CD4-positive, alpha-beta T cell (primary cell): ENCODE results near the gene EHD4. TPM values are rescaled to one million over a fixed set of nuclear protein-coding genes. Genes with fewer than 3 reads are reported as not detected.

Source experiments
- ATAC-seq: fragments of 200-7000 bp; cut with Tn5 transposase; one replicate; pipeline ENCODE4 v1.10.0; 2022; ENCODE audit warnings: mild to moderate bottlenecking; ENCODE audit not compliant: poor library complexity
- CTCF ChIA-PET: fragments of 350-600 bp; sonication (Branson Sonifier 250); formaldehyde crosslinking; loops from one replicate; lab custom pipeline; 2021; ENCODE audit warnings: antibody characterized with exemption, inconsistent platforms; lab: Charles Lee
- POLR2A ChIA-PET: fragments of 350-600 bp; sonication (Branson Sonifier 250); formaldehyde crosslinking; loops from one replicate; lab custom pipeline; 2021; ENCODE audit warnings: antibody characterized with exemption, inconsistent platforms; lab: Charles Lee
- DNase-seq, 14 experiments: peaks; one replicate each; pipeline ENCODE4 v3.0.0-alpha.2; 2013 to 2020; ENCODE audit warnings: mixed read lengths in 2 of 14
- H3K27ac ChIP-seq, 2 donors: one replicate each; pipeline versions ENCODE4 v1.5.1 to v1.7.0; 2013; ENCODE audit warnings: low read length in 2 of 2, low read depth in 1 of 2, mild to moderate bottlenecking in 1 of 2
- H3K27me3 ChIP-seq, 2 experiments: 1 replicate in 1 of 2; 2 replicates in 1 of 2; pipeline versions ENCODE4 v1.6.1 to v1.7.0; 2013; ENCODE audit warnings: low read length in 2 of 2, control low read depth in 1 of 2, mild to moderate bottlenecking in 1 of 2, moderate library complexity in 1 of 2; ENCODE audit not compliant: insufficient read depth in 2 of 2, control insufficient read depth in 1 of 2
- H3K36me3 ChIP-seq: one replicate; pipeline ENCODE4 v1.6.1; 2013; ENCODE audit warnings: low read length, control low read depth; ENCODE audit not compliant: insufficient read depth
- H3K4me1 ChIP-seq: one replicate; pipeline ENCODE4 v1.6.1; 2013; ENCODE audit warnings: low read length, control low read depth; ENCODE audit not compliant: insufficient read depth
- H3K4me3 ChIP-seq: one replicate; pipeline ENCODE4 v1.5.1; 2013; ENCODE audit warnings: mild to moderate bottlenecking, low read length, moderate library complexity
- H3K9me3 ChIP-seq, 2 experiments: 1 replicate in 1 of 2; 2 replicates in 1 of 2; pipeline versions ENCODE4 v1.6.1 to v1.7.0; 2013; ENCODE audit warnings: low read length in 2 of 2, mild to moderate bottlenecking in 2 of 2, control low read depth in 1 of 2, moderate library complexity in 1 of 2; ENCODE audit not compliant: control insufficient read depth in 1 of 2, insufficient read depth in 1 of 2
- H3K27ac Mint-ChIP-seq: one replicate; pipeline ENCODE4 v1.8.0; 2020; ENCODE audit warnings: mixed read lengths
- H3K27me3 Mint-ChIP-seq: one replicate; pipeline ENCODE4 v1.8.0; 2021; ENCODE audit warnings: mixed read lengths
- H3K36me3 Mint-ChIP-seq: one replicate; pipeline ENCODE4 v1.8.0; 2021; ENCODE audit warnings: low read depth, mixed read lengths
- H3K4me1 Mint-ChIP-seq: one replicate; pipeline ENCODE4 v1.8.0; 2021; ENCODE audit warnings: low read depth, mixed read lengths
- H3K4me3 Mint-ChIP-seq: one replicate; pipeline ENCODE4 v1.8.0; 2020; ENCODE audit warnings: mild to moderate bottlenecking, mixed read lengths
- H3K9me3 Mint-ChIP-seq: one replicate; pipeline ENCODE4 v1.8.0; 2020; ENCODE audit warnings: mixed read lengths
- CTCF ChIP-seq: fragments of 200-600 bp; IDR thresholded peaks from one replicate; pipeline ENCODE4 v1.8.0; 2022; ENCODE audit warnings: antibody characterized with exemption, mild to moderate bottlenecking
- intact Hi-C, 2 experiments: fragments of 100-400 bp; cut with DNase I in 1 of 2; cut with micrococcal nuclease in 1 of 2; formaldehyde crosslinking; loops; one replicate each; pipeline versions ENCODE4 v1.15.1 to v1.9.0; 2023 to 2025; cut with DNase I, micrococcal nuclease
- polyA plus RNA-seq, 2 donors: library from polyadenylated mRNA; unstranded; fragments of 120-200 nt; gene quantifications; one replicate each; pipeline ENCODE4 v1.2.1, GENCODE V29; 2013
- total RNA-seq, 174 experiments: library from RNA in 2 of 174; stranded (reverse) in 2 of 174; gene quantifications; one replicate each; pipeline ENCODE4 v1.2.3 and lab custom pipeline; 2021 to 2026

The EHD4 gene
- total RNA-seq (10 to 100 TPM; 39.8 to 40.5 TPM), total RNA-seq (lab: John Stamatoyannopoulos, UW) (24.1 to 187 (median 81.1) reads per million in 172 experiments)
- 13.2 TPM for polyA plus RNA-seq (2013, experiment 1 of 2)
- 13.8 TPM for polyA plus RNA-seq (2013, experiment 2 of 2)

GRCh38 chr15:41972253-41973242 lies at the start of gene EHD4:
EHD4 (minus strand) TSS chr15:41972557; CDS start chr15:41972494, 63 bp downstream.
- Histone ChIP-seq H3K4me1 (peaks cover 40% of the 10 kb centered on the region), H3K4me3 (peak within 1 kb of the TSS; percentile 82), H3K27ac (peak within 1 kb of the TSS; percentile 61 to 81), H3K9me3 (no peaks in the 10 kb centered on the region), H3K27me3 (peaks cover 0 to 5% of the 10 kb centered on the region in 2 experiments), H3K36me3 (no peaks in the 10 kb centered on the region)
- ATAC-seq (peak; percentile 78), DNase-seq (peak; percentile 84 to 99 (median 90))
- peaks cover 46% of the 10 kb centered on the region for H3K4me1 Mint-ChIP-seq
- CTCF ChIA-PET = interaction anchor here (0.6 to 5.2 kb wide), 7 partner anchors 13 to 312 kb away, joined by 3 to 42 read pairs (median 4); partner anchors contain the start of gene MGA
- POLR2A ChIA-PET = interaction anchor here (0.8 to 9.3 kb wide), 17 partner anchors 9 to 1357 kb away, joined by 3 to 209 read pairs (median 6); partner anchors contain the start of genes CHP1, EXD1, GANC and MAPKBP1
- TF ChIP-seq CTCF = no peak
- intact Hi-C loops = loop anchor here (5.0 to 10.0 kb wide), 5 partner anchors 145 to 765 kb away; partner anchors contain the start of genes CDAN1 (in 1 of the 2), JMJD7 (in 1 of the 2), NUSAP1 (in 1 of the 2) and OIP5 (in 1 of the 2)
- H3K4me3 Mint-ChIP-seq = peak within 1 kb of the TSS; percentile 98
- peak within 1 kb of the TSS; percentile 95 for H3K27ac Mint-ChIP-seq
- H3K27me3 Mint-ChIP-seq = peaks cover 19% of the 10 kb centered on the region
- H3K9me3 Mint-ChIP-seq = no peaks in the 10 kb centered on the region
- H3K36me3 Mint-ChIP-seq = peaks cover 13% of the 10 kb centered on the region

GRCh38 chr15:42021593-42021992 lies 49.2 kb upstream of the EHD4 start:
- Histone ChIP-seq H3K4me1 (no peaks in the 10 kb centered on the region), H3K27me3 (no peaks in the 10 kb centered on the region), H3K36me3 (no peaks in the 10 kb centered on the region), H3K9me3 (no peaks in the 10 kb centered on the region), H3K27ac (no peak overlapping the region), H3K4me3 (no peak overlapping the region)
- ATAC-seq (no peak), DNase-seq (no peak)
- intact Hi-C loops = no loop called here
- H3K9me3 Mint-ChIP-seq = no peaks in the 10 kb centered on the region
- no peak overlapping the region for H3K27ac Mint-ChIP-seq
- no peaks in the 10 kb centered on the region for H3K27me3 Mint-ChIP-seq
- ChIA-PET CTCF (no interaction called here), POLR2A (no interaction called here)
- no peak overlapping the region for H3K4me3 Mint-ChIP-seq
- TF ChIP-seq CTCF = no peak
- no peaks in the 10 kb centered on the region for H3K4me1 Mint-ChIP-seq
- no peaks in the 10 kb centered on the region for H3K36me3 Mint-ChIP-seq

GRCh38 chr15:42020713-42021273 lies 48.4 kb upstream of the EHD4 start, which contains the start of gene PLA2G4E:
PLA2G4E (minus strand) TSS chr15:42021042; CDS start chr15:42021030, 12 bp downstream.
- H3K27ac Mint-ChIP-seq = no peak within 1 kb of the TSS
- Histone ChIP-seq H3K27ac (no peak within 1 kb of the TSS), H3K4me3 (no peak within 1 kb of the TSS), H3K4me1 (no peaks in the 10 kb centered on the region), H3K27me3 (no peaks in the 10 kb centered on the region), H3K9me3 (no peaks in the 10 kb centered on the region), H3K36me3 (no peaks in the 10 kb centered on the region)
- DNase-seq = no peak
- no peak for ATAC-seq
- H3K4me1 Mint-ChIP-seq = no peaks in the 10 kb centered on the region
- POLR2A ChIA-PET = no interaction called here
- no peaks in the 10 kb centered on the region for H3K9me3 Mint-ChIP-seq
- H3K36me3 Mint-ChIP-seq = no peaks in the 10 kb centered on the region
- no peaks in the 10 kb centered on the region for H3K27me3 Mint-ChIP-seq
- H3K4me3 Mint-ChIP-seq = no peak within 1 kb of the TSS
- intact Hi-C loops = no loop called here
- CTCF ChIA-PET = no interaction called here
- TF ChIP-seq CTCF = no peak
